HepG2 (cell line): Measurements from ENCODE around the gene TPM2. TPM values are rescaled to one million over a fixed set of nuclear protein-coding genes. Genes with fewer than 3 reads are reported as not detected.

Source experiments
- ATF5 ChIP-seq: sonication (generic); formaldehyde crosslinking; IDR thresholded peaks from 2 replicates; pipeline ENCODE4 v1.4.0; 2020; ENCODE audit warnings: mild to moderate bottlenecking, low read depth, missing genetic modification reagents
- CBX1 ChIP-seq: IDR thresholded peaks from one replicate; pipeline ENCODE4 v1.6.1; 2016; ENCODE audit warnings: antibody characterized with exemption, low read depth
- CBX2 ChIP-seq, 2 experiments: fragments of 200-600 bp in 1 of 2; sonication (generic); formaldehyde crosslinking in 1 of 2; IDR thresholded peaks; 2 replicates each; pipeline versions ENCODE4 v1.7.0 to v1.8.1; 2018 to 2022; ENCODE audit warnings: low read depth in 2 of 2, low read length in 1 of 2, mild to moderate bottlenecking in 1 of 2, missing genetic modification reagents in 1 of 2
- DPF2 ChIP-seq: sonication (generic); formaldehyde crosslinking; IDR thresholded peaks from 2 replicates; pipeline ENCODE4 v1.4.0; 2020; ENCODE audit warnings: mild to moderate bottlenecking, low read depth, missing genetic modification reagents, borderline replicate concordance
- ELF3 ChIP-seq: IDR thresholded peaks from 2 replicates; pipeline ENCODE4 v1.6.1; 2016; ENCODE audit warnings: missing genetic modification reagents, missing compliant biosample characterization
- FOXP1 ChIP-seq, 2 experiments: fragments of 450-650 bp in 1 of 2; IDR thresholded peaks; 2 replicates each; pipeline ENCODE4 v1.6.1; 2017 to 2018; ENCODE audit warnings: antibody characterized with exemption in 1 of 2
- FOXP4 ChIP-seq: sonication (generic); formaldehyde crosslinking; IDR thresholded peaks from 2 replicates; pipeline ENCODE4 v1.4.0; 2020; ENCODE audit warnings: missing genetic modification reagents
- HNF4G ChIP-seq, 2 experiments: sonication (generic) in 1 of 2; formaldehyde crosslinking in 1 of 2; IDR thresholded peaks; 2 replicates each; pipeline versions ENCODE4 v1.4.0 to v1.6.1; 2011 to 2020; ENCODE audit warnings: borderline replicate concordance in 2 of 2, low read depth in 2 of 2, mild to moderate bottlenecking in 2 of 2, low read length in 1 of 2, missing genetic modification reagents in 1 of 2, moderate library complexity in 1 of 2
- HNRNPH1 ChIP-seq: fragments of 200-400 bp; formaldehyde crosslinking; optimal IDR thresholded peaks from 2 replicates; pipeline ENCODE3; 2017; ENCODE audit warnings: mild to moderate bottlenecking, low read depth, low read length
- HNRNPL ChIP-seq: fragments of 200-400 bp; formaldehyde crosslinking; IDR thresholded peaks from 2 replicates; pipeline ENCODE4 v1.6.1; 2017; ENCODE audit warnings: mild to moderate bottlenecking, low read depth, low read length
- MED1 ChIP-seq: sonication (generic); formaldehyde crosslinking; IDR thresholded peaks from 2 replicates; pipeline ENCODE4 v1.4.0; 2020; ENCODE audit warnings: missing genetic modification reagents
- NONO ChIP-seq, 2 experiments: fragments of 450-650 bp in 1 of 2; sonication (generic) in 1 of 2; formaldehyde crosslinking in 1 of 2; IDR thresholded peaks in 1 of 2; conservative IDR thresholded peaks in 1 of 2; 2 replicates each; pipeline versions ENCODE4 v1.6.1 to v1.8.0; 2017 to 2022; ENCODE audit warnings: mild to moderate bottlenecking in 1 of 2, missing genetic modification reagents in 1 of 2, moderate library complexity in 1 of 2
- TEAD3 ChIP-seq: optimal IDR thresholded peaks from 2 replicates; pipeline ENCODE3; 2016; ENCODE audit warnings: borderline replicate concordance
- THRA ChIP-seq: sonication (generic); formaldehyde crosslinking; IDR thresholded peaks from 2 replicates; pipeline ENCODE4 v1.4.0; 2020; ENCODE audit warnings: missing genetic modification reagents, borderline replicate concordance
- ZFP91 ChIP-seq: sonication (generic); formaldehyde crosslinking; IDR thresholded peaks from 2 replicates; pipeline ENCODE4 v1.9.0; 2022; ENCODE audit warnings: missing genetic modification reagents, mild to moderate bottlenecking, borderline replicate concordance
- ZNF331 ChIP-seq: sonication (generic); formaldehyde crosslinking; IDR thresholded peaks from 2 replicates; pipeline ENCODE4 v1.4.0; 2020; ENCODE audit warnings: missing genetic modification reagents
- ZNF333 ChIP-seq: sonication (generic); formaldehyde crosslinking; IDR thresholded peaks from 2 replicates; pipeline ENCODE4 v1.4.0; 2020; ENCODE audit warnings: mild to moderate bottlenecking, missing genetic modification reagents, borderline replicate concordance
- ZNF432 ChIP-seq: sonication (generic); formaldehyde crosslinking; IDR thresholded peaks from 2 replicates; pipeline ENCODE4 v1.5.0; 2020; ENCODE audit warnings: missing genetic modification reagents, mild to moderate bottlenecking, borderline replicate concordance
- ZNF580 ChIP-seq: IDR thresholded peaks from 2 replicates; pipeline ENCODE4 v1.6.1; 2016; ENCODE audit warnings: low read depth, borderline replicate concordance
- polyA plus RNA-seq, 8 experiments: library from polyadenylated mRNA; depleted of rRNA in 3 of 8; stranded (reverse) in 7 of 8; unstranded in 1 of 8; fragments of >200 nt; fragmentation: Illumina TruSeq in 4 of 8; extraction: Trizol in 4 of 8; gene quantifications; 2 replicates each; pipeline versions ENCODE4 v1.2.1 to v1.2.3, GENCODE V29; 2011 to 2016; ENCODE audit warnings: low read depth in 4 of 8, missing spikeins in 1 of 8, mixed read lengths in 1 of 8; ENCODE audit not compliant: insufficient read depth in 1 of 8
- total RNA-seq, 5 experiments: library from RNA; depleted of rRNA; stranded (reverse); fragments of >200 nt; fragmentation: Illumina TruSeq; extraction: Trizol; gene quantifications; 2 replicates each; pipeline ENCODE4 v1.2.3, GENCODE V29; 2016; ENCODE audit warnings: low read depth in 1 of 5

The TPM2 gene
- total and polyA plus RNA-seq, 2 of the 13 experiments (the other 11 are each of a cell fraction or from before 2014, with no cell fraction given): 3.1 to 10.7 TPM

GRCh38 chr9:35669331-35670145, 20.2 kb downstream of the TPM2 start (continued):
- TF ChIP-seq ZNF333: no peak
- TF ChIP-seq ATF5: no peak
- peak; percentile 61 for TF ChIP-seq ELF3 (CRISPR knock-in tag)
- peak; percentile 77 for TF ChIP-seq TEAD3 (CRISPR knock-in tag)
- TF ChIP-seq MED1: peak; percentile 58
- peak; percentile 37; the same call in 1 of the 2 replicates for TF ChIP-seq DPF2 (CRISPR knock-in tag)
- no peak for TF ChIP-seq FOXP1 (IDR thresholded peaks at IDR 0.05)
- TF ChIP-seq FOXP1 (CRISPR knock-in tag; IDR thresholded peaks at IDR 0.05): peak; percentile 38; the same call in 1 of the 2 replicates
- TF ChIP-seq ZNF331 (CRISPR knock-in tag): peak; percentile 87
- TF ChIP-seq HNRNPL: no peak
- no peak for TF ChIP-seq NONO (IDR thresholded peaks at IDR 0.05)
- TF ChIP-seq NONO (CRISPR knock-in tag; conservative IDR thresholded peaks at IDR 0.05): 0 out of 2 replicates have a peak, but pooled peaks have one; percentile 39
- no peak for TF ChIP-seq ZFP91 (CRISPR knock-in tag)
- no peak for TF ChIP-seq ZNF432
- TF ChIP-seq CBX1: peak; percentile 19
- TF ChIP-seq HNF4G (IDR thresholded peaks at IDR 0.05; ENCODE audit: borderline replicate concordance, low read depth, low read length): peak; percentile 89
- TF ChIP-seq HNF4G (CRISPR knock-in tag; IDR thresholded peaks at IDR 0.05; ENCODE audit: borderline replicate concordance, low read depth): peak; percentile 83; the same call in 1 of the 2 replicates
- peak; percentile 57; the same call in 1 of the 2 replicates for TF ChIP-seq ZNF580 (CRISPR knock-in tag)
- TF ChIP-seq CBX2 (IDR thresholded peaks at IDR 0.05; ENCODE audit: low read depth, low read length): no peak
- no peak for TF ChIP-seq CBX2 (CRISPR knock-in tag; IDR thresholded peaks at IDR 0.05; ENCODE audit: low read depth)
- no peak for TF ChIP-seq HNRNPH1
- 0 out of 2 replicates have a peak, but pooled peaks have one; percentile 51 for TF ChIP-seq THRA
- peak; percentile 65 for TF ChIP-seq FOXP4 (CRISPR knock-in tag)
